DMS153 treated with DMSO at 0.1 percent for 48 hours (cell line): ENCODE measurements around the gene STK11IP.

ENCODE experiments used
- DNase-seq: peaks from one replicate; lab custom pipeline; 2025; ENCODE audit not compliant: unreplicated experiment; lab: John Stamatoyannopoulos, UW

Gene STK11IP

DNA sequence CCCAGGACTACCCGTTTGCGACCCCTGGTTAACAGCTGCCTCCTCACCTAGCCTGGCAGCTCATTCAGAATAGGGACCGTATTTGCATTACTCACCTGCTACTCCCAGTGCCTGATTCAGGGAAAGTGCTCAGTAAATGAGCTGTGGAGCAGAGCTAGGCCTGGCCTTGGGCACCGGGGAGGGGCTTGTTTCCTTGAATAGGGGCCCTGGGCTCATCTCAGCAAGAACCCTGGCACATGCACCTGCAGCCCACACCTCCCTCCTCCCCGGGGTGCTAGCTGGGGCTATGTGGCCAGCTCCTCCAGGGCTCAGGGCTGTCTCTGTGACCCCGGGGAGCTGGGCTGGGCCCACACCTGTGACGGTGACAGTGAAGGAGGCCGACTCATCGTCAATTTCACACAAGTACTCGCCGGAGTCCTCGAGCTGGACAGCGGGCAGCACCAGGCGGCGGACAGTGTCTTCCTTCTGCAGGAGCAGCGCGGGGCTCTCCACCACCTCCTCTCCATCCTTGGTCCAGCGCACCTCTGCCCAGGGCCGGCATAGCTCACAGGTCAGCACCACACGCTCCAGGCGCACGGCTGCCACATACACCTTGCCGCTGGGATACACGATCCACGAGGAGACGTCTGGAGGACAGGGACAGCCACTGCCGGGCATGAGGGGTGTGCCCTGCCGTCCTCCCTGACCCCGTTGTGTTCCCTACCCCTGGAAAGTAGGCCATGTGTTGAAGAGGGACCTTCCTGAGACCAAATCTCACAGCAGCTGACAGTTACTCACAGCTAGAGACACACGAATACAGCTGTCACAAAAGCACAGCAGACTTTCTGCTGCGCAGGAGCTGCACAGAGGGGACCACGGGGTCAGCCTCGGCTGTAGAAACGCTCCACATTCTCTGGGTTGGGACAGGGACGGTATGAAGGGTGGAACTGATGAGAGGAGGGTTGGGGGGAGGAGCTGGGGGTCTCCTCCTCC is 35.3 kb upstream of the STK11IP start:
- no peak for DNase-seq

DNA sequence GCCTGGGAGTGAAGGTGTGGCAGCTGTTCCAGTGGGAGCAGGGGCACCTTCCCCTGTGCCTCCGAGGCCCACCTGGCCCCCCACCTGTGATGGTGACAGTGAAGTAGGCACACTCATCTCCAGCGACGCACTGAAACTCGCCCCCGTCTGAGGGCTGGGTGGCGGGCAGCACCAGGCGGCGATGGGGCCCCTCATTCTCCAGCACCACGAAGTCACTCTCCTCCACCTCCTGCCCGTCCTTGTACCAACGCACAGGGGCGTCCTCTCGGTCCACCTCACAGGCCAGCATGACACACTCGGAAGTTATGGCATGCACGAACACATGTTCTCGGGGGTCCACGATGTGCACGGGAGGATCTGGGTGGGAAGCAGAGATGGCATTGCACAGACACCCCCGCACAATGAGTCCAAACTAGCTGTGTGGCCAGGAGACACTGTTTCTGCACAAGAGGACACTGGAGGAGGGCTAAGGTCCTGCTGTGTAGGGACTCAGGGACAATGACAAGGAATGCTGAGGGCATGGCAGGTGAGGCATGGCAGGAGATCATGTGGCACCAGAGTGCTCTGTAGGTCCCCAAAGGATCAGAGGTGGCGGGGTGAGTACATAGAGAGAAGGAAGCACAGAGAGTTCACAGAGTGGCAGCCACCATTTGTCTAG is 34.3 kb upstream of the STK11IP start:
- no peak for DNase-seq

DNA sequence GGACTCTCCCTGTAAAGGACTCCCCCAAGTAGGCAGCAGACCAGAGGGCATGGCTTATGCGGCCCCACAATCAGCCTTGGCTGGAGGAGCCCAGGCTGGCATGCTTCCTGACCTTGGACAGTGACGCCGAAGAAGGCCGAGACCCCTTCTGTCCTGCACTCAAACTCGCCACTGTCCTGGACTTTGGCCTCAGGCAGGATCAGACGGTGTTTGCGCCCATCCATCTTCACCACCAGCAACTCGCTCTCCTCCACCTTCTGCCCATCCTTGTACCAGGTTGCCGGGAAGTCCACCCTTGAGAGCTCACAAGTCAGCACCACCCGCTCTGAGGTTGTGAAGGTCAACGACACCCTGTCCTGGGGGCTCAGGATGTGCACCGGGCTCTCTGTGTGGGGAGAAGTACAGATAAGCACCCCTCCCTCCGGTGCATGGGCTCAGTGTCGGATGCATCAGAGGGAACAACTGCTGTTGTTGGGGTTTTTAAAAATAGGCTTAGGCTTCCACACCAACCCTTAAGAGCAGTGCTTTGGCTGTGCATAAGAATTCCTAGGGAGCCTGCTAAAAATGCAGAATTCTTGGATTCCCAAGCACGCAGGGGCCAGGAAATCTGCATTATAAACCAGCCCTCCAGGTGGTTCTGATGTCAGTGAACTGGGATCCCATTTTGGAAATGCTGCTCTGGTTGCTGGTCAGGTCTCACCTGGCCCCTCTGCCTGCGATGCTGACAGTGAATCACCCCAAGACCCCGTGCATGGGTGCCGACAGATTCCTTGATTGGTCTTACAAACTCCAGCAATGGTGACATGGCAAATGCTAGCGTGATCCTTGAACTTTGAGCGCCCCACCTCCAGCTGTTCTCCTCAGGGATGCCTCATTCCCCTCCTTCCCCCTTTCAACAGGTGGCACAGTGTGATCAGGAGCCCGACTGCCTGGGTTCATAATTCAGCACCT is 32.3 kb upstream of the STK11IP start:
- DNase-seq: no peak

DNA sequence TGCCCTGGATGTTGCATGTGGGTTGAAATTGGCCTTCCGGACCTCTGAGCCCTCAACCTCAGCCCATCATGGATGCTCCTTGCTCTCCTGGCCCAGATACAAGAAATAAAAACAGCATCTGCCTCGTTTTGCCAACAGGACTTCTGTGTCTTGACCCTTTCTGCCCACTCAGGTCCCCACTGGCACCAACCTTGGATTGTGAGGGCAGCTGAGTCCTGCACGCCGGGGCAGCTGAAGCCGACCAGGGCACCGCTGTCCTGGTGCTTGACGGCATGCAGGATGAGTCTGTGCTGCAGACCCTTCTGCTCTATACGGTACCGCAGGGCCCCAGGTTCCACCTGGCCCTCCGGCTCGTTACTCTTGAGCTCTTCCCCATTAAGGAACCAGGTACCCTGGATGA is 31.0 kb upstream of the STK11IP start:
- DNase-seq: no peak

DNA sequence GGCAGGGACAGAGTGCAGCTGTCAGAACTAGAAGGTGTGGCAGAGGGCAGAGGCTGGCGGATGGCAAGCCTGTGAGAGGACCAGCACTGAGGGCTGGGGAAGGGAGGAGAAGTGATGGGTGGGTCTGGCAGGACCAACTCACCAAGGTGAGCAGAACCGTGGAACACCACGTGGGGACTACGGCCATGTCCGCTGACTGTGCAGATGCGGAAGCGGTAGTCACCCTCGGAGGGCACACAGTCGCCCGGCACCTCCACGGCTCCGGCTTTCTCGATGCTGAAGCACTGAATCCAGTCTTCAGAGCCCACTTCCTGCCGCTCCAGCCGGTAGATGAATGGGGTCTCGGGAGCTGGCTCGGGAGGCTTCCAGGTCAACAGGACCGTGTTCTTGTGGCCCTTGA is 30.5 kb upstream of the STK11IP start:
- no peak for DNase-seq

DNA sequence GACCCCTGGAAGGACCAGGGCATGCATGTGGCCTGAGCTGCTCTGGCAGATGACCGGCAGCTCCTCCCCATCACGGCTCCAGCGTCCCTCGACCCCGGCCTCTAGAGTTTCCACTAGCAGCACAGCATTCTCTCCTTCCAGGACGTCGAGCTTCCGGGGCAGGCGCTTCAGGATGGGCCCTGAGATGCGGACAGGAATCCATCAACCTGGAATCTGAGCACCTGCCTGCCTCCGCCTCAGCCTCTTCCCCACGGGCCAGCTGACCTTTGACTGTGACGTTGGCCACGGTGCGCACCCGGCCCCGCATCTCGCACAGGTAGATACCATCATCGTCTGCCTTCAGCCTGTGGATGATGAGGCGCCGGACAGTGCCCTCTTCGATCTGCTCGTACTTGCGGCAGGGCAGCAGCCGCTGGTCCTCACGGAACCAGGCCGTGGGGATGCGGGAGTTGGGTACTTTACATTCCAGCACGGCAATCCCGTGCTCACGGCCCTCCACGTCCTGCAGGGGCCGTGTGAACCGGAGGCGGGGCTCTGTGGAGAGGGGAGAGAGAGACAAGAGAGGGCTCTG is 29.8 kb upstream of the STK11IP start:
- DNase-seq: no peak

DNA sequence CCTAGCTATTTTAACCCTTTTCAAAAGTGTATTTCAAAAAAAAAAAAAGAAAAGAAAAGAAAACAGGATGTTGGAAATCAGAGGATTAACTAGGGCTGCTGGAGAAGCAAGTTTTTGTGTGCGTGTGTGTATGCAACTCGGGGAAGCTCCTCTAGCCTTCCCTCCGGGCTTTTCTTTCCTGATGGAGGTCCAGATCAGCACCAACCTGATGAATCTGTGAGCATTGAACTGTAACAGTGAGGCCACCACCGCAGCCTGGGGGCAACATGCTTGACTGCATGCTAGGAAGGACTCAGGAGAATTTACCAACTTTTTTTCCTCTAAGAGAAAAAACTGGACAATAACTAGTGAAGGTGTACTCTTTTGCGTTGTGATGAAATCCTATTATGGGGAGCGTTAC is 28.6 kb upstream of the STK11IP start:
- DNase-seq: no peak

DNA sequence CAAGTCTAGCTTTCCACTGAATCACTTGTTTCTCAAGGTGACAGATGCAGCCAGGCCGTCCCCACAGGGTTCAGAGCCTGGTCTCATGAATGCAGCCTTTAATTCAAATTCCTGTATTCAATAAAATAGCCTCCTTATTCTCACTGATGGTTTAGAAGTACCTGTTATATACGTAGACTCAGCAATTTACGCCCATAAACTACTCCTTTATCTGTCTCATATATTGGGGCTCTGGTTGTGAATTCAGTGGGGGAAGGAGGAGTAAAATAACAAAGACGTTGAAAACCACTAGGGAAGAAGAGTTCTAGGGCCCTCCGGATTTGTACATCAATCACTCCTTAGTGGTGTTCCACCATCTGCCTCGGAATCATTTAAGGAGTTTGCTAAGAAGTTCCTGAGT is 28.0 kb upstream of the STK11IP start:
- DNase-seq: no peak

DNA sequence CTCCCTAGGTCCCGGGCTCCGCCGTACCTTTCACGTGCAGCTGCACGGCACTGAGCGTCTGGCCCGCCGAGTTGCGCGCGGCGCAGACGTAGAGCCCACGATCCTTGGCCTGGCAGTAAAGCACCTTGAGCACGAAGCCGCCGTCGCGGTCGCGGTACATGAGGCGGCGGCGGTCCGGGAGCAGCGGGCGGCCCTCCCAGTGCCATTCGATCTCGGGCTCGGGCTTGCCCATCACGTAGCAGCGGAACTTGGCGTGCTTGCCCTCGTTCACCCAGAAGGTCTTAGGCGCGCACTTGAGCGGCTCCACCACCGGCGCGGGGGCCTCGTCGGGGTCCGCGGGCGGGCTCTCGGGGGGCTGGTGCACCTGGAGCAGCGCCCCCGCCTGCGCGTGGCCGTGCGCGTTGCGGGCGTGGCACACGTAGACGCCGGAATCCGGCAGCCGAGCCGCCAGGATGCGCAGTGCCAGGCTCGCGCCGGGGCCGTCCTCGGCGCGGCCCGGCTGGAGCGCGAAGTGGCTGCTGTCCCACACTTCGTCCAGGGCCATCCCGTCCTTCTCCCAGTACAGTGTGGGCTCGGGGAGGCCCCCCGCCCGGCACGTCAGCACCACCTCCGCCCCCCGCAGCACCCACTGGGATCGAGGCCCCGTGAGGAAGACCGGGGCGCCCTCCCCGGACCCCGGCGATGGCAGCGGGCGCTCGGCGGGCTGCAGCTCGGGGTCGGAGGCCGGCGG is 27.3 kb upstream of the STK11IP start:
- DNase-seq: peak; percentile 7

DNA sequence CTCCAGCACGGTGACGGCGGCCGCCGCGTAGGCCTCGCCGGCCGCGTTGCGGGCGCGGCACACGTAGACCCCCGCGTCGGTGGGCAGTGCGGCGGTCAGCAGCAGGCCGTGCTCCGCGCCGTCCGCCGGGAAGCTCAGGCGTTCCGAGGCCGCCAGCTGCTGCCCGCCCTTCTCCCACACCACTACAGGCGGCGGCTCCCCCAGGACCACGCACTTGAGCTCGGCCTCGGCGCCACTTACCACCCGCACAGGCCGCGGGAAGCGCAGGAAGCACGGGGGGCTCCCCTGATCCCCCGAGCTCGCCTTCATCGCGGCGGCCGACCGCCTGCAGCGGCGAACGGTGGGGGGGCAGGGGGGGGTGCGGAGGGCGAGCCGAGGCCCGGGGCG is 26.7 kb upstream of the STK11IP start:
- DNase-seq: no peak

DNA sequence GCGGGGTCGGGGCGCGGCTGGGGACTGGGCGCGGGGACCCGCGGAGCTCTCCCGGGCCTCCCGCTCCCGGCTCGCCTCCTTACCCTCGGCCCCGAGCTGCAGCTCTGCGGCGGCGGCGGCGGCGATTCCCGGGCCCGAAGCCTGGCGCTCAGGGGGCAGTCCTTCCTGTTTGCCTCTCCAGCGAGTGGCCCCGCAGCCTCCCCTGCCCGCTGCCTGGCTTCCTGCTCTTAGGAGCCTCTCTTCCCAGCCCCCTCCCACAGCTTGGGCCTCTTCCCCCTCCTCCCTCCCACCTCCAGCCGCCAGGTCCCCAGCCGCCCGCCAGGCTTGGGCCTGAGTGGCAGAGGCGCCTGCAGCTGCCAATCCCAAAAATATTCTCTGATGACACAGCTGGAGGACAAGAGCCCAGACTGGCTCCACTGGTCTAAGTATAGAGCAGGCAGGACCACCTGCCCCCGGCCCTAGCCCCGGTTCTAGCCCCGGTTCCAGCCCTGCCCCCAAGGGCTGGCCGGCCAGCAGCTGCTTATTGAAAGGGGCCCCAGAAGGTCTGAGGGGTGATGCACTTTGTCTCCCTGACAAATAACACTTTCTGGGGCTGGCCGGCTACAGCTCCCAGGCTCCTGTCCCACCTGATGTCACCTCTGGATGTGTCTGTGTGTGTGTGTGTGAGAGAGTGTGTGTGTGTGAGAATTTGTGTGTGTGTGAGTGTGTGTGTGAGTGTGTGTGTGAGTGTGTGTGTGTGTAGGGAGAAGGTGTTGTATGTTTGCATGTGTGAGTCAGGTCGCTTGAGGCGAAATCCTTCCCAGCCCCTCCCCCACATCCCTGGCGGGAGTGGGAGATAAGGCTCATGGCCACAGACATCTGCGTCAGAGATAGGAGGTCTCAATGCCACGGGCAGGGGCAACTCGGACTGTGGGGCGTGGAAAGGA is 26.1 kb upstream of the STK11IP start, which contains the start of gene OBSL1:
OBSL1 (minus strand) TSS at position 229 of the 926 bp plus-strand sequence. CDS start 307 bp downstream, outside the sequence.
- peak; percentile 61 for DNase-seq

DNA sequence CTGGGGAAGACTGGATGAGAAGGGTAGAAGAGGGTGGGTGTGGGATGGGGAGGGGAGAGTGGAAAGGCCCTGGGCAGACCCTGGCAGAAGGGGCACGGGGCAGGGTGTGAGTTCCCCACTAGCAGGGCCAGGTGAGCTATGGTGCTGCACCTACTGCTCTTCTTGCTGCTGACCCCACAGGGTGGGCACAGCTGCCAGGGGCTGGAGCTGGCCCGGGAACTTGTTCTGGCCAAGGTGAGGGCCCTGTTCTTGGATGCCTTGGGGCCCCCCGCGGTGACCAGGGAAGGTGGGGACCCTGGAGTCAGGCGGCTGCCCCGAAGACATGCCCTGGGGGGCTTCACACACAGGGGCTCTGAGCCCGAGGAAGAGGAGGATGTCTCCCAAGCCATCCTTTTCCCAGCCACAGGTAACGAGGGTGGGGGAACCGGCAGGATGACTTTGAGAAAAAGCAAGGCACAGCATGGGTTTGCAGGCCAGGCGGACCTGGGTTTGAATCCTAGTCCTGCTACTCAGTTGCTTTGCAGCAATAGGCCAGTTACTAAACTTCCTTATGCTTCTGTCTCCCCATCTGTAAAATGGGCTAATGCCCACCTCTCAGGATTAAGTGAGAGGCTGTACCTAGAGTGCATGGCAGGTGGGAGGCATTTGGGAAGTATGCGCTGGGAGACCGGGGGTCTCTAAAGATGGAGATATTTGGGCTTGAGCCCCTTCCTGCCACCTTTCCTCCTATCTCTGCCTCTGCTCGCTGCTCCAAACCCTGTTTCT is 25.2 kb upstream of the STK11IP start, which contains the start of gene INHA:
INHA (plus strand) TSS at position 74 of the 765 bp plus-strand sequence; CDS start at position 139, 65 bp downstream.
- DNase-seq: no peak

DNA sequence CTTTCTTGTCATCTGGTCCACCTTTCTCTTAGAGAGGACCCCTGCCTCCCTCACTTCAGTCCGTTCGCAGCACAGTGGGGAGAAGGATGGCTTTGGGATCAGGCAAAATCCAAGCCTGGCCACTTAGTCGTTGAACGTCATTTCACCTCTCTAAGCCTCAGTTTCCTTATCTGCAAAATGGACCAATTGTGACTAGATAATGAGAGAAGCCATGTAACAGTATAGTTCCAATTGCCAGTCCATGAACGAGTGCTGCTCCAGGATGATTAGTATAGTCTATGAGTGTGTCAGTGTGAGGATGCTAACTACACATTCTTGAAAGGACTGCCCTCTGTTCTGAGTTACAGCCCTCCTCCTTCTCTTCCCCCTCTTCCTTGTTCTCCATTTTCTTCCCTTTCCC is 24.5 kb upstream of the STK11IP start:
- DNase-seq: peak; percentile 42

DNA sequence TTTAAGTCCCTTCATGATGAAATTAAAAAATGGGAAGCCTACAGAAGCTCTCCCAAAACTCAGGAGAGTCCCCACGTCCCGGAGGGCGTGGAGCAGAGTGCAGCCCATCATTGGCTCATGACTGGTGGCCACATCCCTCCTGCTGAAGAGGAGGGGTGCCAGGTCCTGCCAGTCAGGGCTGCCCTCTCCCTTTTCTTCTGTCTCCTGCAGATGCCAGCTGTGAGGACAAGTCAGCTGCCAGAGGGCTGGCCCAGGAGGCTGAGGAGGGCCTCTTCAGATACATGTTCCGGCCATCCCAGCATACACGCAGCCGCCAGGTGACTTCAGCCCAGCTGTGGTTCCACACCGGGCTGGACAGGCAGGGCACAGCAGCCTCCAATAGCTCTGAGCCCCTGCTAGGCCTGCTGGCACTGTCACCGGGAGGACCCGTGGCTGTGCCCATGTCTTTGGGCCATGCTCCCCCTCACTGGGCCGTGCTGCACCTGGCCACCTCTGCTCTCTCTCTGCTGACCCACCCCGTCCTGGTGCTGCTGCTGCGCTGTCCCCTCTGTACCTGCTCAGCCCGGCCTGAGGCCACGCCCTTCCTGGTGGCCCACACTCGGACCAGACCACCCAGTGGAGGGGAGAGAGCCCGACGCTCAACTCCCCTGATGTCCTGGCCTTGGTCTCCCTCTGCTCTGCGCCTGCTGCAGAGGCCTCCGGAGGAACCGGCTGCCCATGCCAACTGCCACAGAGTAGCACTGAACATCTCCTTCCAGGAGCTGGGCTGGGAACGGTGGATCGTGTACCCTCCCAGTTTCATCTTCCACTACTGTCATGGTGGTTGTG is 23.0 kb upstream of the STK11IP start:
- DNase-seq: no peak

DNA sequence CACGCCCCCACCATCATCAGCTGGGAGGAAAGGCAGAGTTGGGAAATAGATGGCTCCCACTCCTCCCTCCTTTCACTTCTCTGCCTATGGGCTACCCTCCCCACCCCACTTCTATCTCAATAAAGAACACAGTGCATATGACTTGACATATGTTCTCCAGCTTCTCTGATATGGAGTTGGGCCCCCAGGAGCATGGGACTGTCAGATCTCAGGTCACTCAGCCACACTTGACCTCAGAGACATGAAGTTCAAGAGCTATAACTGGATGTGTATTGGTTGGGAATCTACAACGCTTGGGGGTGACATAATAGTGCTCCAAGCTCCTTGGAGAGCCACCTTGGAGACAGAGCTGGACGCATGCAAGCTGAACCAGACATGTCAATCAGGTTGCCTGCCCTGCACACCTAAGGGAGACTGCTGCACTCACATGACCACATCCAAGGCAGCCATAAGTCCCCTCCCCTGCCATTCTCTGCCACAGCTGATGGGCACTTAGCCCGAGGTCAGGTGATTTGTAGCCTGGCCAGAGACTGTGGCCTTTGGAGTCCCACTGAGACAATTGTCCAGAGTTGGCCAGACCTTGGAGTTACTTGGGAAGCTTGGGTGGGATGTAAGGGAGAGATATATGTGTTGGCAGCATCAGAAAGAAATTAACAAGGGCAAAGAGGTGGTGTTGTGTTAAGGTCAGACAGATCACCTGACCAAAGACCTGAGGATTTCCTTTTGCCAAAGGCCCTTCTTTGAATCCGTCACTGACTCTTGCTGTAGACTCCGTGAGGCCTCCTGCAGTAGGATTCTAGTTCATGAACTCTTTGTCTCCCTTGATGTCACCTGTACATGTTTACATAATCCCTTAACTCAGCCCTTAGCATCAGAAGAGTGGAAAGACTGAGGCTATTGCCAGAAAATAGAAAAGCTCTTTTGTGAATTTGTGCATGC is 21.8 kb upstream of the STK11IP start:
- no peak for DNase-seq
